ENCODE data around the gene PPFIBP2.

GRCh38 chr11:7611411-7611810 is 97.6 kb downstream of the PPFIBP2 start:
- TF ChIP-seq CTCF (IDR thresholded peaks at IDR 0.05 in 8 of 11, conservative IDR thresholded peaks at IDR 0.05 in 3 of 11) (no peak), POLR2AphosphoS5 (IDR thresholded peaks at IDR 0.05) (no peak), POLR2A (IDR thresholded peaks at IDR 0.05) (no peak)
